ENCODE data around the gene DHX8.

The DHX8 gene

GRCh38 chr17:43453331-43453812, 30.4 kb upstream of the DHX8 start:
- Histone ChIP-seq H3K4me3 (replicated peaks; ENCODE audit: insufficient read depth, low read length) (no peak overlapping the region), H3K27me3 (ENCODE audit: insufficient read depth, poor library complexity, severe bottlenecking) (peaks cover 2% of the 10 kb centered on the region), H3K27ac (replicated peaks) (no peak overlapping the region)
- no peak for TF ChIP-seq POLR2AphosphoS5 (IDR thresholded peaks at IDR 0.05; ENCODE audit: low read depth)
- TF ChIP-seq CTCF (IDR thresholded peaks at IDR 0.05; ENCODE audit: insufficient read depth, low read length) = no peak
- no peak for TF ChIP-seq REST (IDR thresholded peaks at IDR 0.05; ENCODE audit: insufficient replicate concordance, low read depth)
- no peak for TF ChIP-seq GABPA (IDR thresholded peaks at IDR 0.05; ENCODE audit: low read depth)
- TF ChIP-seq SPI1 (IDR thresholded peaks at IDR 0.05; ENCODE audit: borderline replicate concordance, low read depth) = no peak
- DNase-seq (ENCODE audit: low read depth in 1 of 2, low spot score in 1 of 2) = no peak

- no peak for DNase-seq (ENCODE audit: low read depth in 1 of 2, low spot score in 1 of 2)
- Histone ChIP-seq H3K27me3 (ENCODE audit: insufficient read depth, poor library complexity, severe bottlenecking) (no peaks in the 10 kb centered on the region), H3K4me3 (replicated peaks; ENCODE audit: insufficient read depth, low read length) (no peak overlapping the region), H3K27ac (replicated peaks) (no peak overlapping the region)
- TF ChIP-seq CTCF (IDR thresholded peaks at IDR 0.05; ENCODE audit: insufficient read depth, low read length) (no peak), SPI1 (IDR thresholded peaks at IDR 0.05; ENCODE audit: borderline replicate concordance, low read depth) (no peak), POLR2AphosphoS5 (IDR thresholded peaks at IDR 0.05; ENCODE audit: low read depth) (no peak), REST (IDR thresholded peaks at IDR 0.05; ENCODE audit: insufficient replicate concordance, low read depth) (no peak), GABPA (IDR thresholded peaks at IDR 0.05; ENCODE audit: low read depth) (no peak)
Observed at GRCh38 chr17:43454868-43455267, 28.9 kb upstream of the DHX8 start.

- DNase-seq (ENCODE audit: low read depth in 1 of 2, low spot score in 1 of 2) = no peak
- no peak overlapping the region for H3K4me3 ChIP-seq (replicated peaks; ENCODE audit: insufficient read depth, low read length)
- no peaks in the 10 kb centered on the region for H3K27me3 ChIP-seq (ENCODE audit: insufficient read depth, poor library complexity, severe bottlenecking)
- no peak for TF ChIP-seq GABPA (IDR thresholded peaks at IDR 0.05; ENCODE audit: low read depth)
- no peak for TF ChIP-seq POLR2AphosphoS5 (IDR thresholded peaks at IDR 0.05; ENCODE audit: low read depth)
- no peak for TF ChIP-seq CTCF (IDR thresholded peaks at IDR 0.05; ENCODE audit: insufficient read depth, low read length)
- TF ChIP-seq REST (IDR thresholded peaks at IDR 0.05; ENCODE audit: insufficient replicate concordance, low read depth) = no peak
- no peak overlapping the region for H3K27ac ChIP-seq (replicated peaks)
Observed at GRCh38 chr17:43456029-43456428, 27.7 kb upstream of the DHX8 start.
